HCT116 (cell line): ENCODE data around the gene ZNF470.

Source experiments
- CEBPB ChIP-seq: IDR thresholded peaks from 2 replicates; pipeline ENCODE4 v1.6.1; 2012; ENCODE audit warnings: low read depth
- EGR1 ChIP-seq: IDR thresholded peaks from 2 replicates; pipeline ENCODE4 v1.6.1; 2012; ENCODE audit warnings: low read depth
- ELF1 ChIP-seq: IDR thresholded peaks from 2 replicates; pipeline ENCODE4 v1.6.1; 2012; ENCODE audit warnings: low read depth, borderline replicate concordance
- EZH2phosphoT487 ChIP-seq: fragments of 200-600 bp; IDR thresholded peaks from 2 replicates; pipeline ENCODE4 v1.6.1; 2018; ENCODE audit warnings: antibody characterized with exemption, borderline replicate concordance
- POLR2A ChIP-seq: IDR thresholded peaks from 2 replicates; pipeline ENCODE4 v1.7.0; 2011; ENCODE audit warnings: borderline replicate concordance; ENCODE audit not compliant: insufficient read depth, insufficient read length; ENCODE audit errors: extremely low read depth
- RAD21 ChIP-seq: IDR thresholded peaks from 2 replicates; pipeline ENCODE4 v1.6.1; 2012; ENCODE audit warnings: low read depth, mild to moderate bottlenecking
- ZNF274 ChIP-seq: fragments of 200-500 bp; sonication (Bioruptor generic); IDR thresholded peaks from 2 replicates; pipeline ENCODE4 v1.6.1; 2014; ENCODE audit warnings: mild to moderate bottlenecking, low read depth, low read length, inconsistent platforms
- TF ChIP-seq, protein P1 (sequence below), 3 experiments: fragments of 200-600 bp in 1 of 3; sonication (generic) in 1 of 3; IDR thresholded peaks in 2 of 3; conservative IDR thresholded peaks in 1 of 3; 2 replicates each; pipeline ENCODE4 v1.5.1; 2012 to 2017; ENCODE audit warnings: low read depth in 2 of 3, low read length in 2 of 3, antibody characterized with exemption in 1 of 3, borderline replicate concordance in 1 of 3, control low read depth in 1 of 3, mild to moderate bottlenecking in 1 of 3, mixed read lengths in 1 of 3, mixed run types in 1 of 3, moderate library complexity in 1 of 3; ENCODE audit not compliant: insufficient read depth in 1 of 3
- TF ChIP-seq, protein P2 (sequence below): IDR thresholded peaks from 2 replicates; pipeline ENCODE4 v1.6.1; 2012; ENCODE audit warnings: low read depth

- TF ChIP-seq CEBPB = no peak
- TF ChIP-seq EGR1 = no peak
- TF ChIP-seq ZNF274 = no peak
- TF ChIP-seq POLR2A = no peak
- TF ChIP-seq, protein P1, sequence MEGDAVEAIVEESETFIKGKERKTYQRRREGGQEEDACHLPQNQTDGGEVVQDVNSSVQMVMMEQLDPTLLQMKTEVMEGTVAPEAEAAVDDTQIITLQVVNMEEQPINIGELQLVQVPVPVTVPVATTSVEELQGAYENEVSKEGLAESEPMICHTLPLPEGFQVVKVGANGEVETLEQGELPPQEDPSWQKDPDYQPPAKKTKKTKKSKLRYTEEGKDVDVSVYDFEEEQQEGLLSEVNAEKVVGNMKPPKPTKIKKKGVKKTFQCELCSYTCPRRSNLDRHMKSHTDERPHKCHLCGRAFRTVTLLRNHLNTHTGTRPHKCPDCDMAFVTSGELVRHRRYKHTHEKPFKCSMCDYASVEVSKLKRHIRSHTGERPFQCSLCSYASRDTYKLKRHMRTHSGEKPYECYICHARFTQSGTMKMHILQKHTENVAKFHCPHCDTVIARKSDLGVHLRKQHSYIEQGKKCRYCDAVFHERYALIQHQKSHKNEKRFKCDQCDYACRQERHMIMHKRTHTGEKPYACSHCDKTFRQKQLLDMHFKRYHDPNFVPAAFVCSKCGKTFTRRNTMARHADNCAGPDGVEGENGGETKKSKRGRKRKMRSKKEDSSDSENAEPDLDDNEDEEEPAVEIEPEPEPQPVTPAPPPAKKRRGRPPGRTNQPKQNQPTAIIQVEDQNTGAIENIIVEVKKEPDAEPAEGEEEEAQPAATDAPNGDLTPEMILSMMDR (IDR thresholded peaks at IDR 0.05 in 2 of 3, conservative IDR thresholded peaks at IDR 0.05 in 1 of 3; ENCODE audit: borderline replicate concordance in 1 of 3, insufficient read depth in 1 of 3, low read depth in 2 of 3, low read length in 2 of 3) = no peak
- no peak for TF ChIP-seq RAD21
- TF ChIP-seq, protein P2, sequence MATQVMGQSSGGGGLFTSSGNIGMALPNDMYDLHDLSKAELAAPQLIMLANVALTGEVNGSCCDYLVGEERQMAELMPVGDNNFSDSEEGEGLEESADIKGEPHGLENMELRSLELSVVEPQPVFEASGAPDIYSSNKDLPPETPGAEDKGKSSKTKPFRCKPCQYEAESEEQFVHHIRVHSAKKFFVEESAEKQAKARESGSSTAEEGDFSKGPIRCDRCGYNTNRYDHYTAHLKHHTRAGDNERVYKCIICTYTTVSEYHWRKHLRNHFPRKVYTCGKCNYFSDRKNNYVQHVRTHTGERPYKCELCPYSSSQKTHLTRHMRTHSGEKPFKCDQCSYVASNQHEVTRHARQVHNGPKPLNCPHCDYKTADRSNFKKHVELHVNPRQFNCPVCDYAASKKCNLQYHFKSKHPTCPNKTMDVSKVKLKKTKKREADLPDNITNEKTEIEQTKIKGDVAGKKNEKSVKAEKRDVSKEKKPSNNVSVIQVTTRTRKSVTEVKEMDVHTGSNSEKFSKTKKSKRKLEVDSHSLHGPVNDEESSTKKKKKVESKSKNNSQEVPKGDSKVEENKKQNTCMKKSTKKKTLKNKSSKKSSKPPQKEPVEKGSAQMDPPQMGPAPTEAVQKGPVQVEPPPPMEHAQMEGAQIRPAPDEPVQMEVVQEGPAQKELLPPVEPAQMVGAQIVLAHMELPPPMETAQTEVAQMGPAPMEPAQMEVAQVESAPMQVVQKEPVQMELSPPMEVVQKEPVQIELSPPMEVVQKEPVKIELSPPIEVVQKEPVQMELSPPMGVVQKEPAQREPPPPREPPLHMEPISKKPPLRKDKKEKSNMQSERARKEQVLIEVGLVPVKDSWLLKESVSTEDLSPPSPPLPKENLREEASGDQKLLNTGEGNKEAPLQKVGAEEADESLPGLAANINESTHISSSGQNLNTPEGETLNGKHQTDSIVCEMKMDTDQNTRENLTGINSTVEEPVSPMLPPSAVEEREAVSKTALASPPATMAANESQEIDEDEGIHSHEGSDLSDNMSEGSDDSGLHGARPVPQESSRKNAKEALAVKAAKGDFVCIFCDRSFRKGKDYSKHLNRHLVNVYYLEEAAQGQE = no peak
- no peak for TF ChIP-seq EZH2phosphoT487
- no peak for TF ChIP-seq ELF1
Observed at GRCh38 chr19:56597696-56598095, 30.4 kb downstream of the ZNF470 start.
